ENCODE measurements around the gene RAPH1.

Gene RAPH1

DNA sequence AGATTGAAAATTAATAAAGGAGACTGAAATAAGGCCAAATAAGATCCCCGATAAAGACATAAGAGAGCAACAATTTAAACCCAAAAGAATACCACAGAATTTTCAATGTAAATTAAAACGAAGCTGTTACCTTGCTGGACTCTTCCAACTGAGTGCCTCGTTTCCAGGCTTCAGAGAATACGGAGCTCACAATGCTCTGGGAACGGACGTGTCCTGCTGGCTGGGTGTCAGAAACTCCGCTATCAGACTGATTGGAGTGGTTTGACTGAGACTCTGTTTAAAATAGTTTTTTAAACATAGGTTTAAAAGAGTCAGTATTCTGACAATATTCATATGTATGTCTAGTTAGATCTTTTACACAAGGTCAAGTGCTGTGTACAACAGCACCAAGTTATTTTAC is 90.4 kb downstream of the RAPH1 start:
- TF ChIP-seq, protein P1, sequence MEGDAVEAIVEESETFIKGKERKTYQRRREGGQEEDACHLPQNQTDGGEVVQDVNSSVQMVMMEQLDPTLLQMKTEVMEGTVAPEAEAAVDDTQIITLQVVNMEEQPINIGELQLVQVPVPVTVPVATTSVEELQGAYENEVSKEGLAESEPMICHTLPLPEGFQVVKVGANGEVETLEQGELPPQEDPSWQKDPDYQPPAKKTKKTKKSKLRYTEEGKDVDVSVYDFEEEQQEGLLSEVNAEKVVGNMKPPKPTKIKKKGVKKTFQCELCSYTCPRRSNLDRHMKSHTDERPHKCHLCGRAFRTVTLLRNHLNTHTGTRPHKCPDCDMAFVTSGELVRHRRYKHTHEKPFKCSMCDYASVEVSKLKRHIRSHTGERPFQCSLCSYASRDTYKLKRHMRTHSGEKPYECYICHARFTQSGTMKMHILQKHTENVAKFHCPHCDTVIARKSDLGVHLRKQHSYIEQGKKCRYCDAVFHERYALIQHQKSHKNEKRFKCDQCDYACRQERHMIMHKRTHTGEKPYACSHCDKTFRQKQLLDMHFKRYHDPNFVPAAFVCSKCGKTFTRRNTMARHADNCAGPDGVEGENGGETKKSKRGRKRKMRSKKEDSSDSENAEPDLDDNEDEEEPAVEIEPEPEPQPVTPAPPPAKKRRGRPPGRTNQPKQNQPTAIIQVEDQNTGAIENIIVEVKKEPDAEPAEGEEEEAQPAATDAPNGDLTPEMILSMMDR (conservative IDR thresholded peaks at IDR 0.05; ENCODE audit: low read depth): no peak
- ChIA-PET POLR2A (ENCODE audit: low non-redundant PET) (no interaction called here), CTCF (no interaction called here)
- DNase-seq (ENCODE audit: low spot score): no peak
- H3K27ac ChIP-seq: no peak overlapping the region

DNA sequence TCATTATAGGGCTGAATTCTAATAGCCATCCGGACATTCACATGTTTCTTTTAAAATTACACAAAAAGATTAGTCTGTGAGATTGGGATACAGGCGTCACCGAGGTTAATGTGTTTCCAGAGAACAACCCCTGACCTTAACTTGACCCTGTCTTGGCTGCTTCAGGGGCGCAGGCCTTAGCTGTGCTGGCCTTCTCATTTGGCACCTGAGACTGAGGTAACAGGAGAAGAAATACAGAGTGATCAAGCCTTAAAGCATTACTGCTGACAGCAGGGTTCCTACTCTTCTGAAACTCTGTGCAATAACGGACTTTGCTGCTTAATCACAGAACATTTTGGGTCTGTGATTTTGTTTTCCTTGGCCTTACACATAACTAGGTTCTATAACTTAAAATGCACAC is 92.6 kb downstream of the RAPH1 start:
- ChIA-PET CTCF (no interaction called here), POLR2A (ENCODE audit: low non-redundant PET) (no interaction called here)
- DNase-seq (ENCODE audit: low spot score): no peak
- TF ChIP-seq, protein P1 (conservative IDR thresholded peaks at IDR 0.05; ENCODE audit: low read depth): no peak
- no peak overlapping the region for H3K27ac ChIP-seq

DNA sequence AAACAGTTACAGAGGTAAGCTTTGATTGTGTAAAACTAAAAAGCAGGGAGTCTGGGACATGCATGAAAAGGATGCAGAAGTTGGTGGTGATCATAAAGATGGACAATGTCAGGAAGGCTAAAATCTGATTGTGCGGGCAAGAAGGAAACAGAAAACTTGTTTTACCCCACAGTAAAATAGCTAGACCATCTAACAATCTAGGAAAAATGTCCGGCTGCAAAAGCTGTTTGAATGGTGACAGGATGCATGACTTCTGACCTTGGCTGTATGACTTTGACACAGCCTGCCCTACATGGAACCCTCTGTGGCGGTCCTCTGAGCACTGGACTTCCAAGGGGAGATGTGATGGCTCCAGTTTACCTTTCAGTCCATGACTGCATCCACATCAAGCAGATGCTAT is 93.6 kb downstream of the RAPH1 start:
- TF ChIP-seq, protein P1 (conservative IDR thresholded peaks at IDR 0.05; ENCODE audit: low read depth): no peak
- ChIA-PET POLR2A (ENCODE audit: low non-redundant PET) (no interaction called here), CTCF (interaction anchor here (0.6 to 0.7 kb wide), 2 partner anchors 48 to 374 kb away, joined by 4 to 5 read pairs; no protein-coding TSS in a partner anchor)
- H3K27ac ChIP-seq: no peak overlapping the region
- DNase-seq (ENCODE audit: low spot score): no peak

DNA sequence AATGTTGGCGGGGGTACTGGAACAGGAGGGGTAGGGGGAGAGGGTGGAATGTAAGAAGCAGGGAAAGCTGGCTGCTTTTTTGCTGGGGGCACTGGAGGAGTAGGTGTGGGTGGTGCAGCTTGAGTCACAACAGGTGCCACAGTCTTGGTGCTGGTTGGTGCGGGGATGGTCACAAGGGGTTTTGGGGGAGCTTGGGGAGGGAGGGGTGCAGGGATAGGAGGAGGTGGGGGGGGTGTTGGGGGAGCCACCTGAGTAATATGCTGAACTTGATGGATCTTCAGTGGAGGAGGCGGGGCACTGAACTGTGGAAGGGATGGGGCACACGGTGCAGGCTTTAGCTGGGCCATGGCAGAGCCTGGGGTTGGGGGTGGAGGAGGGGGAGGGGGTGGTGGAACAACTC is 94.4 kb downstream of the RAPH1 start:
- DNase-seq (ENCODE audit: low spot score): no peak
- CTCF ChIA-PET: no interaction called here
- TF ChIP-seq, protein P1 (conservative IDR thresholded peaks at IDR 0.05; ENCODE audit: low read depth): no peak
- H3K27ac ChIP-seq: no peak overlapping the region
- POLR2A ChIA-PET (ENCODE audit: low non-redundant PET): no interaction called here

DNA sequence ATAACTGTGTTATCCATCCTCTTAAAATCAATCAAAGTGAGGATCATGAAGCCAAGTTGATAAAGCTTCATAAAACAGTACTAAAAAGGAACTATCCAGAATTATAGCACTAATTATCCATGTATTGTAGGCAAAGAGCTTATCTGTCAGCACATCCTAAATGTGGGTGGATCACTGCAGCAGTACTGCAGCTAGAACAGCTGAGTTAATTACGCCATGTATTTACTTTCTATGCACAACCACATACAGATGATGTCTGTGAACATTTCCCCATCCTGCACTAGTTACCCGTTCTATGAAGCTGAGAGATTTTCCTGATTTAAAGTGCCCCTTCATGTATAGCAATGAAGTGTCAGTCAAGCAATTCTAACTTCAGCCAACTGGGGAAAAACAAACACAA is 96.6 kb downstream of the RAPH1 start:
- H3K27ac ChIP-seq: no peak overlapping the region
- POLR2A ChIA-PET (ENCODE audit: low non-redundant PET): no interaction called here
- CTCF ChIA-PET: no interaction called here
- no peak for DNase-seq (ENCODE audit: low spot score)
- TF ChIP-seq, protein P1 (conservative IDR thresholded peaks at IDR 0.05; ENCODE audit: low read depth): no peak

DNA sequence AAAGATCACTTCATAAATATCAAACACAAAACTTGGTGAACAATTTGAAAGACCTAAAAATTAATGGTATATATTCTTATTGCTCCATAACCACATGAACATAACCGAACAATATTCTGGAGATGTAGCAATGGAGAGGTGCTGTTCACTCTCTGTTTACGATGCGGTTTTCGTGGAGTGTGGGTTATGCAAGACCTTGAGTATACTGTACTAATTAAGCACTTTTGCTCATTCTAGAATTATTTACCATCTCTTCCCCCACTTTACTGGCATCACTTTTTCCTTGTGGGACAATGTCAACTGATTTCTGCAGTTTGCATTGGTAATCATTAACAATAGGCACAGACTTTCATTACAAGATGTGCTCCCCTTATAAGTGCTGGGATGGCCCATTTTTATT is 97.6 kb downstream of the RAPH1 start:
- DNase-seq (ENCODE audit: low spot score): no peak
- TF ChIP-seq, protein P1 (conservative IDR thresholded peaks at IDR 0.05; ENCODE audit: low read depth): no peak
- POLR2A ChIA-PET (ENCODE audit: low non-redundant PET): no interaction called here
- no peak overlapping the region for H3K27ac ChIP-seq
- CTCF ChIA-PET: no interaction called here

DNA sequence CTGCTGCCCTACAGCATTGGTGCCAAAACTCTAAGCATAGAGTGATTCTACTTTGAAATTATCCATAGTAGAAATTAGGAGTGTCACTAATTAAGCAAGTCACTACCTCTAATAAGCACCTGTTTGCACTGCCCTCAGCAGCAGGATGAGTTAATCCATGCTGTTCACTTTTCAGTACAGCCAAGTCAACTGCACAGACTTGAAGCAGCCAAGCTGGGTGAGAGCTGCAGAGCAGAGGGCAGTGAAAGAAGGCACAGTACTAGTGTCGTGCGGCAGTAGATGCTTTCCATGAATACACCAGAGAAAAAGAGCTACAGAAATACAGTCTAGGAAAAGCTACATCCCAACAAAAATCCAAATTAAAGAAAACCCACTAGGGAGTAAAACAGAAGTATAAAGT is 98.6 kb downstream of the RAPH1 start:
- ChIA-PET CTCF (no interaction called here), POLR2A (ENCODE audit: low non-redundant PET) (no interaction called here)
- no peak for DNase-seq (ENCODE audit: low spot score)
- no peak overlapping the region for H3K27ac ChIP-seq
- TF ChIP-seq, protein P1 (conservative IDR thresholded peaks at IDR 0.05; ENCODE audit: low read depth): no peak

Measured in RWPE1 (cell line).